ENCODE measurements around the gene TSPAN9.

TSPAN9 gene

GRCh38 chr12:3257411-3257810 lies 180.2 kb downstream of the TSPAN9 start:
- DNase-seq = no peak

- DNase-seq = no peak
Observed at GRCh38 chr12:3259973-3260372, 182.8 kb downstream of the TSPAN9 start.

- no peak for DNase-seq
Observed at GRCh38 chr12:3261782-3262359, 184.7 kb downstream of the TSPAN9 start.

- no peak for DNase-seq
Observed at GRCh38 chr12:3262470-3262869, 185.3 kb downstream of the TSPAN9 start.

- DNase-seq = no peak
Observed at GRCh38 chr12:3263282-3263681, 186.1 kb downstream of the TSPAN9 start.

- DNase-seq = no peak
Observed at GRCh38 chr12:3263939-3264922, 187.1 kb downstream of the TSPAN9 start.

GRCh38 chr12:3265406-3265805 lies 188.2 kb downstream of the TSPAN9 start:
- DNase-seq = no peak

GRCh38 chr12:3266638-3267037 lies 189.5 kb downstream of the TSPAN9 start:
- DNase-seq = no peak

- DNase-seq = no peak
Observed at GRCh38 chr12:3267690-3268089, 190.5 kb downstream of the TSPAN9 start.

GRCh38 chr12:3269594-3269993 lies 192.4 kb downstream of the TSPAN9 start:
- no peak for DNase-seq

GRCh38 chr12:3271146-3271545 lies 194.0 kb downstream of the TSPAN9 start:
- no peak for DNase-seq

GRCh38 chr12:3271639-3272038 lies 194.5 kb downstream of the TSPAN9 start:
- DNase-seq = no peak

GRCh38 chr12:3272958-3273357 lies 195.8 kb downstream of the TSPAN9 start:
- DNase-seq = no peak

GRCh38 chr12:3273409-3273853 lies 196.3 kb downstream of the TSPAN9 start:
- DNase-seq = no peak

GRCh38 chr12:3274664-3275063 lies 197.5 kb downstream of the TSPAN9 start:
- no peak for DNase-seq

- DNase-seq = peak; percentile 73
Observed at GRCh38 chr12:3275171-3276041, 198.2 kb downstream of the TSPAN9 start.

GRCh38 chr12:3276226-3276625 lies 199.0 kb downstream of the TSPAN9 start:
- DNase-seq = no peak

- DNase-seq = no peak
Observed at GRCh38 chr12:3277306-3277943, 200.2 kb downstream of the TSPAN9 start.

- no peak for DNase-seq
Observed at GRCh38 chr12:3278681-3279414, 201.7 kb downstream of the TSPAN9 start.

- DNase-seq = no peak
Observed at GRCh38 chr12:3279415-3279780, 202.2 kb downstream of the TSPAN9 start.

- no peak for DNase-seq
Observed at GRCh38 chr12:3279832-3280231, 202.7 kb downstream of the TSPAN9 start.

GRCh38 chr12:3280967-3281366 lies 203.8 kb downstream of the TSPAN9 start:
- DNase-seq = no peak
